RKO (cell line): ENCODE measurements around the gene JOSD2.
"Not testable (repeated sequence)": the region's sequence is repeated elsewhere in the genome, so short reads cannot be mapped to it uniquely, and the experiment has no call there.

Source experiments
- DNase-seq: peaks from one replicate; pipeline ENCODE4 v3.0.0-alpha.2; 2016; ENCODE audit warnings: low spot score

JOSD2 gene

DNA sequence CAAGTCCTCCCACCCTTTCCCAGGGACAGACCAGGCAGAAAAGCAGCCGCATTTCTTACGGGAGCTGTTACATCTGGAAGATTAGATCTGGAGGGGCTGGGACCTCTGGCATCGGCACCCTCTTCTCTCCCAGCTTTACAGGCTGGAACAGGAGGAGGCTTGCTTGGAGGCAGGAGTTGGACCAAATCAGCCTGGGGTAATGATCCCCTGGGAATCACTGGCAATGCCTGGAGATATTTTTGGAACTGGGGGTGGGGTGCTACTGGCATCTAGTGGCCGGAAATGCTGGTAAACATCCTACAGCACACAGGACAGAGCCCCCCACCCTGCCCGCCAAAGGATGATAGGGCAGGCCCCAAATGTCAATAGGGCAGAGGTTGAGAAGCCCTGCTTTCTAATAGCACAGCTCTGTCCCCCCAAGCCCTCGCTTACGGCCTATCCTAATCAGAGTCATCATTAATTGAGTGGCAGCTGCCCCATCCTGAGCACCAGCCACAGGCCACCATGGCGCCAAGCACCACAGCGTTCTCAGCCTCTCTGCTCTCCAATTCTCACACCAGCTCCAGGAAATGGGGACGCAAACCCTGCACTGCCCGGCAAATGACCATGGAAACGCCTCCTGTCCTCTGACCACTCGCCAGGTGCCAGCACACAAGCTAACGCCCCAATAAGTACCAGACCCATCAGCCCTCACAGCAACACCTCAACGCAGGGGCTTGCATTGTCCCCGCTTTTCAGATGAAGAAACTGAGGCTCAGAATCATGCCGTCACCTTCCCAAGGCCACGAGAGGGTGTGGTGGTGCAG, 36.6 kb upstream of the JOSD2 start:
- no peak for DNase-seq

DNA sequence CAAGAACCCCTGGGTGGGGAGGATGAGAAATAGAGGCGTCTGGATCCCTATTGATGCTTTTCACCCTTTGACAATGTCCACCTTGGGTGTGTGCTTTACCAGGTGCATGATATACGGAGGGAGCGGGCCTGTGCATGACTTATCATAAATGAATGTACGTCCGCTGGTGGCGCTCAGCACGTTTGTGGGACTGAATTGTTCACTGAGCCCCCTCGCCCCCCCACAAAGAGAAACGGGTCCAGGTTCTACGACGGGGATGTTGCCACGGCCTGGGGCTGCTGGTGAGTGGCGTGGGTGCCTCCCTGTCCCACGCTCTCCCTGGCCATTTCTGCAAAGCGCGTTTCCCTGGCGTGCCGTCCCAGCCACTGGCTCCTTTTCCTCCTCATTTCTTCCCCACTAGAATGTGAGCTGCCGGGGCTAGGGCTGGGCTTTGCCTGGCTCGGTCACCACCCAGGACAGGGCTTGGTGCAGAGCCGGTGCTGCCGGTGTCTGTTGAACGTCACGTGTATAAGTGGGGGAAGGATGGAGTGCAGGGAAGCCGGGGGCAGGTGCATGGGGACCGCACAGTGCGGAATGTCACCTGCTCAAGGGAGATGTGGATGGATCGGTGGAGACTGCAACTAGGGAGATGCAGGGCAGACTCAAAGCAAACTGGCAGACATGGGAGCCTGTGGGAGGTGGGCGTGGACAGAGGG, 35.7 kb upstream of the JOSD2 start:
- no peak for DNase-seq

- no peak for DNase-seq
Observed at GRCh38 chr19:50542943-50543342, 32.0 kb upstream of the JOSD2 start.

DNA sequence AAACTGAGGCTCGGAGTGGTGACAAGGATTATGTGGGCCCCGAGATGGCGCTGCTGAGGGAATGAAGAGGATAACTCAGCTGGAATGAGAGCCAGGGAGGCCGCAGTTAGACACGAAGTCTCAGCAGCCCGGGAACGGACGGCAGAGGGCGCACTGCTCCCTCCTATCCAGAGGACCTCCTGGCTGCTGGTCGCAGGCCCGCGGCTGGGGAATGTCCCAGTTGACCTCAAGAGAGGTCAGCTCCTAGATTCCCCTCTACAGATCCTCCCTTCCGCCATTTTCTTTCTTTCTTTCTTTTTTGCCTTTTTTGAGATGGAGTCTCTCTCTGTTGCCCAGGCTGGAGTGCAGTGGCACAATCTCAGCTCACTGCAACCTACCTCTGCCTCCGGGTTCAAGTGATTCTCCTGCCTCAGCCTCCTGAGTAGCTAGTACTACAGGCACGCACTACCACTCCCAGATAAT, 26.8 kb upstream of the JOSD2 start:
- peak; percentile 90 for DNase-seq

DNA sequence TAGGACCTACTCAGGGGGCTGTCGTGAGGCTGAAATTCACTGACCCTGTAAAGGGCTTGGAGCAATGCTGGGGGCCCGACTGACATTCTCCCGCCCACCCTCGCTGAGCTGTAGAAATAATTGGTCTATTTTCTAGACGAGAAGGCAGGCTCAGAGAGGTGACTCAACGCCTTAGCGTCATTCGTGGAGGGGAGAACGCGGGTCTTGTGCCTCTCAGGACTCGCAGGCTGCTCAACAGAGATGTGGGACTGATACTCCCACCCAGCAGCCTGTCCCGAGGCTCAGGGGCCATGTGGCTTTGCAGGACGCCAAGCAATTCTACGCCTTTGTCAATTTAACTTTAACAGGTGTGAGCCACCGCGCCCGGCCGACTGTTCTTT, 26.3 kb upstream of the JOSD2 start:
- DNase-seq: peak; percentile 46

DNA sequence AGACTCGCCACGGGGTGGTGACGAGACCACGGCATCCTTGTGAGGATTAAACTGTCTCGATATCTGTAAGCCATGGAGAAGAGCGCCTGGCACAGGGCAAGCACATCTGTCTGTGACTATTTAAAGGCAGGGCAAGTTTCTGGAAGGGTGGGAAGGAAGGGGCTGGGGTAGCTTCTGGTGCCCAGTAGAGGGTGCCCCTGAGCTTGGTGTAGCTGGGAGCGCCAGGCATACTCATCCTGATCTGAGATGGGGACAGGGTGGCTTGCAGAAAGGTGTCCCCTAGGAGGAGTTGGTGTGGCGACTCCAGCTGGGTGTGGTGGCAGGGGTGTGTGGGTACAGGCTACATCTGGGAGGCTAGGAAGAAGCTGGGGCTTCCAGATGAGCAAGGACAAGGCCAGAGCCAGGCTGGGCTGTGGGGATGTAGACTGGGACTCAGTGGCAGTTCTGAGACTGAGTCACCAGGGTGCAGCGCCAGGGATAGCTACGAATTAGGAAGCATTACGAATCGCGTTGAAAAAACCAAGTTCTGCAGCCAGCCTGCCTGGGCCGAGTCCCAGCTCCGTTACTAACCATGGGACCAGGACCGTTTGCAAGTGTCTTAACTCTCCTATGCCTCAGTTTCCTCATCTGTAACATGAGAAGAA, 25.8 kb upstream of the JOSD2 start:
- DNase-seq: peak; percentile 53

DNA sequence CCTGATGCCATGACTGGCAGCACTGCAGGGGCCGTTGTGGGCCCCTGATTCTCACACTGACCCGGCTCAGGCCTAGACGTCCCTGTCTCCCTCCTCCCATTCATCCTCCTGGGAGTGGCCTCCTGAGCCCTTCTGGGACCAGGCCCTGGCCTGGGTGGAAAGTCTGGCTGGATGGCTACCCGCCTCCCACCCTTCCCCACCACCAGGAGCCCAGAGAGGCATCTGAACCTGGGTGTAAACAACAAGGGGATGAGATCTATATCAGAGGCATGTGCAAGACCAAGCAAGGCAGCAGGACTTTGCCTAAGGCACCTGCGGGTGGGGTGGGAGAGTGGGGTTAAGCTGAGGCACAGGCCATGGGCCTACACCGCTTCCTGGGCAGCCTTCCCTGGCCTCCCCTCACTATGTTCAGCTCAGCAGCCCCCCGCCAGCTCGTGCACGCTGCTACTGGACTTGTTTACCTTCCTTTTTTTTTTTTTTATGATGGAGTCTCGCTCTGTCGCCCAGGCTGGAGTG, 24.7 kb upstream of the JOSD2 start:
- DNase-seq: no peak

DNA sequence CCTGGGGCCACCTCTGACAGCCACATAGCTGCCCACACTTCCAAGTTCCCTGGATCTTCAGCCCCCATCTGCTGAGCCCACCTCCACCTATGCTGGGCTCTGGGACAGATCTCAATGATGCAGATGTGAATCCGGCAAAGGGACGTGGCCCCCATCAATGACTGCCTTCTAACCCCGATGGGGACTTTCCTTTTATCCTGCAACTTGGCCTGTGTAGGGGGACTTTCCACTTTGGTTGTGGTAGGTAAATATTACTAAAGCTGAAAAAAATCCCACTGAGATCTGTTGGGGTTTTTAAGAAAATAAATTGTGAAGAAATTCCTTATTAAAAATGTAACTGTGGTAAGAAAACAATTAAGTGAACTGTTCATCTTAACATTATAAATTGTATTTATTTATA, 23.5 kb upstream of the JOSD2 start:
- DNase-seq: no peak

- DNase-seq: no peak
Observed at GRCh38 chr19:50532952-50533351, 22.0 kb upstream of the JOSD2 start.

GRCh38 chr19:50531171-50531612, 20.2 kb upstream of the JOSD2 start:
- no peak for DNase-seq

DNA sequence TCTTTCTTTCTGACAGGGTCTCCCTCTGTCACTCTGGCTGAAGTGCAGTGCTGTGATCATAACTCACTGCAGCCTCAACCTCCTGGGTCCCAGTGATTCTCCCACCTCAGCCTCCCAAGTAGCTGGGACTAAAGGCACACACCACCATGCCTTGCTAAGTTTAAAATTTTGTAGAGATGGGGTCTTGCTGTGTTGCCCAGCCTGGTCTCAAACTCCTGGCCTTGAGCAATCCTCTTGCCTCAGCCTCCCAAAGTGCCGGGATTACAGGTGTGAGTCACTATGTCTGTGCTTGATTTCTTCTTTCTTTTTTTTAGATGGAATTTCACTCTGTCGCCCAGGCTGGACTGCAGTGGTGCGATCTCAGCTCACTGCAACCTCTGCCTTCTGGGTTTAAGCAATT, 17.1 kb upstream of the JOSD2 start:
- not testable (repeated sequence) for DNase-seq

DNA sequence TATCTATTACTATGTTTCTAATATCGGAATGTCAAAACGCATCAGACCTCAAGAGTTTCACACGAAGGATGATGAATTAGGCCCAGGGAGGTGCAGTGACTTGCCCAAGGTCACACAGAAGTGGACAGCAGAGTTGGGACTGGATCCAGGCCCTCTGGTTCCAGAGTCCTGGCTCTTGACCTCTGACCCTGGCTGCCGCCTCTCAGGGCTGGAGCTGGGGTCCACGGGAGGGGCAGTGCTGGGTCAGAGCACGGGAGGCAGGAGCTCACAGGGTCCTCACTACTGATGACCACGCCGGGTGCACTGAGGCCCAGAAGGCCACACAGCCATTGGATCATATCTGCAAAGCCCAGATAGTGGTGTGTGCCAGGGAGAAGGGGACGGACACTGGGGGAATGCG, 11.9 kb upstream of the JOSD2 start:
- no peak for DNase-seq

DNA sequence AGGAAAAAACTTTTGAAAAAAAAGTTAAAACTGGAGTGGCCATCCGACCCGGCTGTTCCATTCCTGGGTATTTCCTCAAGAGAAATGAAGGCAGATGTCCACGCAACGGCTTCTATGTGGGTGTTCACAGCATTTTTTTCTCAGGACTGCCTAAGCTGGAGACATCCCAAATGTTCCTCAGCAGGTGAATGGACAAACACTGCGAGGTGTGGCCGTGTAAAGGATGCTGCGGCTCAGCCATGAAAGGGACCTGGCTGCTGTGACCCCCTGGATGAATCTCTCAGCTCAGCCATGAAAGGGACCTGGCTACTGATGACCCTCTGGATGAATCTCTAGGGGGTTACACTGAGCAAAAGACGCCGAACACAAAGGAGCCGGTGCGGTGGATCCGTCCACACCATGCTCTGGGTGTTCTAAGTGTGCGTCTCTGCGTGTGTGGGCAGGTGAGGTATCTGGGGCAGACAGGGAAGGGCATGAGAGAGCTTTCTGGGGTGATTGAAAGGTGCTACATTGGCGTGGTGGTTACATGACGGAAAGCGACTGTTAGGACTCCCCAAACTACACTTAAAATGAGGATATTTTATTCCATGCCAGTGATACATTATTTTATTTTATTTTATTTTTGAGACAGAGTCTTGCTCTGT, 10.0 kb upstream of the JOSD2 start:
- DNase-seq: no peak

GRCh38 chr19:50519006-50519575, 8.1 kb upstream of the JOSD2 start:
- DNase-seq: no peak

GRCh38 chr19:50518091-50519005, 7.4 kb upstream of the JOSD2 start:
- DNase-seq: no peak

DNA sequence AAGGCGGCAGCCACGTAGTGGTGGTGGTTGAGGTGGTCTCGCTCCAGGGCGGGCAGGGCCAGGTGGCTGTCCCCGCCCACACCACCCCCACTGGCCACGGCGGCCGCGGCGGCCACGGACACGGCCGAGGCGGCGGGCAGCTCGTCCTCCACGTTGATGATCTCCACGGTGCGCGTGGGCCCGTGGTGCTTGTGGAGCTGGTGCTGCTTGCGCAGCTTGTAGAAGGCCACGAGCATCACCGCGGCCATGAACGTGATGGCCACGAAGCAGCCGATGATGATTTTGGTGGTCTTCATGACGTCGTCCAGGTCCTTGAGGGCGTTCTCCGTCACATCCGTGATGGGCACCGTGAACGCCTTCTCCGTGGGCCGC, 6.7 kb upstream of the JOSD2 start:
- DNase-seq: no peak

DNA sequence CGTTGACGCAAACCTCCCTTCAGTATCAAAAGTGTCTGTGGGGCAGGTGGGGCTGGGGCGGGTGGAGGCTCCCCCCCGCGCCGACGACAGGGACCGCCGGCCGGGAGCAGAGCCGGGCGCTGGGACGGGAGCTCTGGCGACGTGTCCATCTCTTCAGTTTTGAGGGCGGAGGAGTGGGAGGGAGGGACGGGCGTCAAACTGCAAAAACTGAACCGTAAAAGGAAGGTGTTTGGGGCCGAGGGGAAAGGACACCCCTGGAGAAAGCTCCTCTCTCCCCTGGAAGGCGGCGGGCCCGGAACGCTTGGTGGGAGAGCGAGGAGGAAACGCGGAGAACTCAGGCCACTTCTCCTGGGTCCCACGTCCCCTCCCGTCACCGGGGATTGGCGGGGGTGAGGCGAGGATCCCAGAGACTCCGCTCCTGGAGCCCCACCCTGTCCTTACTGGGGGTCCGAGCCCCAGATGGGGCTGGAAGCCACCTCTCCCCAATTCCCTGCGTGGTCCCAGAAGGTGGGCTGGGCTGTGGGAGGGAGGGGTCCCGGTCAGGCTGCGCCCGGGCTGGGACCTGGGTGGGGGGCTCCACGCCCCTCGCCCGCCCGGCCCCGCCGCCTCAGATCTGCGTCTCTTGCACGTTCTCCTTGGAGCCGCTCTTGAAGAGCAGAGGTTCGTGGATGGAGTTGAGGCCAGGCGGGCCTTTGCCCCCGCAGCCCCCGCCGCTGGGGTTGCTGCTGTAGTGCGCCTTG, 6.1 kb upstream of the JOSD2 start:
- DNase-seq: no peak

DNA sequence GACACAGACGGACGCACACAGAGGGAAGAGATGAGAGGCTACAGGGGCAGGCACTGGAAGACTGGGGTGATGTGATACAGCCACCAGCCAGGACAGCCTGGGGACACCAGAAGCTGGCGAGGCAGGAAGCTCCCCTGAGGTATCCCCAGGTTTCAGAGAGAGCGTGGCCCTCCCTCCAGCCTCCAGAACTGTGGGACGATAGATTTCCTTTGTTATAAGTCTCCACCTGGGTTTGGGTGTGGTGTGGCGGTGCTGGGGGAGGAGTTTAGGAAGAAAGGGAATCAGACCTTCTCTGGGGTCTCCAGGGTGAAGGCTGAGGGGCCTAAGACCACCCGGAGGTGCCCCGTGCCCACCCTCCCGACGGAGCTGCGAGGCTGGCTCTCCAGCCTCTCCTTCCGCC, 5.5 kb upstream of the JOSD2 start:
- no peak for DNase-seq

- no peak for DNase-seq
Observed at GRCh38 chr19:50515168-50515561, 4.2 kb upstream of the JOSD2 start.
